HG03095 (cell line): ENCODE data around the gene PMPCB.
"Not testable (repeated sequence)": the region's sequence is repeated elsewhere in the genome, so short reads cannot be mapped to it uniquely, and the experiment has no call there.

Source experiments
- ATAC-seq: cut with Tn5 transposase; IDR thresholded peaks from one replicate; pipeline ENCODE4 v1.9.1; 2021; ENCODE audit warnings: moderate library complexity; ENCODE audit not compliant: unreplicated experiment

Gene PMPCB

GRCh38 chr7:103296901-103297836, at the start of gene PMPCB:
TSS of gene PMPCB (plus strand) at chr7:103297435. CDS start at chr7:103297460, 25 bp downstream.
- ATAC-seq = peak; percentile 95

- not testable (repeated sequence) for ATAC-seq
Observed at GRCh38 chr7:103253699-103254506, 43.3 kb upstream of the PMPCB start.

- not testable (repeated sequence) for ATAC-seq
Observed at GRCh38 chr7:103264054-103264453, 33.2 kb upstream of the PMPCB start.

- not testable (repeated sequence) for ATAC-seq
Observed at GRCh38 chr7:103266229-103266628, 31.0 kb upstream of the PMPCB start.

GRCh38 chr7:103273374-103273773, 23.9 kb upstream of the PMPCB start:
- ATAC-seq = not testable (repeated sequence)

DNA sequence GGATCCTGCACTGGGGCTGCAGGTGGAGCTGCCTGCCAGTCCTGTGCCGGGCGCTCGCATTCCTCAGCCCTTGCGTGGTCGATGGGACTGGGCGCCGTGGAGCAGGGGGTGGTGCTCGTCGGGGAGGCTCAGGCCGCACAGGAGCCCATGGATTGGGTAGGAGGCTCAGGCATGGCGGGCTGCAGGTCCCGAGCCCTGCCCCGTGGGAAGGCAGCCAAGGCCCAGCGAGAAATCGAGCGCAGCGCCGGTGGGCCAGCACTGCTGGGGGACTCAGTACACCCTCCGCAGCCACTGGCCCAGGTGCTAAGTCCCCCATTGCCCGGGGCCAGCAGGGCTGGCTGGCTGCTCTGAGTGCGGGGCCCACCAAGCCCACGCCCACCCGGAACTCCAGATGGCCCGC, 22.4 kb upstream of the PMPCB start:
- not testable (repeated sequence) for ATAC-seq

DNA sequence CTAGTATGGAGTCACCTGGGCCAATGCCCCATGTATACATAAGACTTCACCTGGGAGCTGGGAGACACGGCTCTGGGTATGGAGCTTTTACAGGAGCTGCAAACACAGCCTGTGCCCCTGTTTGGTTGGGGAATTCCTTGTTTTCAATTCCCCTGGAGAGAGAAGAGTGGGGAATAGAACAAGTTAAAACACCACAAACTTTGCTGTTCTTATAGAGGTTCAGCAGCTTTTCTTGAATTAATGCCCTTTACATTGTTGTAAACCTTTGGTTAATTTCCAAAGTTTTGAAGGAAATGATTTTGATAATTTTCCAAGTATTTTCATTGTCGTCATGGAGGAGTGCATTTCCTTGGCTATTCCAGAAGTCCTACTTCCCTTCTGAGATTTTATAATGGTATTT, 19.0 kb upstream of the PMPCB start:
- not testable (repeated sequence) for ATAC-seq

- peak; percentile 45 for ATAC-seq
Observed at GRCh38 chr7:103279636-103279962, 17.6 kb upstream of the PMPCB start.

GRCh38 chr7:103279963-103280802, 17.1 kb upstream of the PMPCB start:
- peak; percentile 91 for ATAC-seq

GRCh38 chr7:103280803-103281155, 16.5 kb upstream of the PMPCB start:
- peak; percentile 15 for ATAC-seq

GRCh38 chr7:103282802-103283427, 14.3 kb upstream of the PMPCB start:
- ATAC-seq = not testable (repeated sequence)

- no peak for ATAC-seq
Observed at GRCh38 chr7:103292122-103292521, 5.1 kb upstream of the PMPCB start.

DNA sequence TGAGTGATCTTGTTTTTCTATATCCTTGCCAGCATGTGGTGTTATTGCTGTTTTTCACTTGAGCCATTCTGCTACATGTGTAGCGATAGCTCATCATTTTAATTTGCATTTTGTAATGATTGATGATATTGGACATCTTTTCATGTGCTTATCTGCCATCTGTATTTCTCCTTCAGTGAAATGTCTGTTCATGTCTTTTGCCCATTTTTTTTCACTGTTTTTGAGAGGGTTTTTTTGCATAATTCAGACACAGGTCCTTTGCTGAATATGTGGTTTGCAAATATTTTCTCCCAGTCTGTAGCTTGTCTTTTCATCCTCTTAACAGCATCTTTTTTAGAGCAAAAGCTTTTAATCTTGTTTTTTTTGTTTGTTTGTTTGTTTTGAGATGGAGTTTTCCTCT, 3.7 kb upstream of the PMPCB start:
- no peak for ATAC-seq

DNA sequence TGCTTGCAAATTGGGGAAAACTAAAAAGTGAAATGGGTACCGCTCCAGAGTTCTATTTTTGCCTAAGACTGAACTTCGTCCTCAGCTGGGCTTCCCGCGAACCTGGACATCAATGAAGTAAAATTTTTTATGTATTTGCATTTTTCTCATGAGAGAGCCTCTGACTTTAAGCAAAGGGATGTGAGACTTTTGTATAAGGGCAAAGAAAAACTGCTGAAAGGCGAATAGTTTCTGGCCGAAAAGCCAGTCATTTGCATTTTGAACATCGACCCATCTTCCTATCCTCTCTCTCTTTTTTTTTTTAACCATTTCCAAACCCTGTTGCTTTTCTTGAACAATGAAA, 573 bp downstream of the PMPCB start:
- ATAC-seq = peak; percentile 18

DNA sequence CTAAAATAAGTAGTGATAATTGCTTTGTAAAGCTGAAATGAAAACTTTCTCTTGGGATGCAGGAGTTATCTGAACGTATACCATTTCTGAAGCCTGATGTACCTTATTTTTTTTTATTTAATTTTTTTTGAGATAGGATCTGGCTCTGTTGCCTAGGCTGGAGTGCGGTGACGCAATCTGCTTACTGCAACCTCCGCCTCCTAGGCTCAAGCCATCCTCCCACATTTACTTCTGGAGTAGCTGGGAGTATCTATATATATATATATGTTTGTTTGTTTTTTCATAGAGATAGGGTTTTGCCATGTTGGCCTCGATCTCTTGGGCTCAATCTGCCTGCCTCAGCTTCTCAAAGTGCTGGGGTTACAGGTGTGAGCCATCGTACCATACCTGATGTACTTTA, 2.4 kb downstream of the PMPCB start:
- no peak for ATAC-seq

GRCh38 chr7:103301441-103301840, 4.2 kb downstream of the PMPCB start:
- no peak for ATAC-seq

- no peak for ATAC-seq
Observed at GRCh38 chr7:103307503-103308231, 10.4 kb downstream of the PMPCB start.

DNA sequence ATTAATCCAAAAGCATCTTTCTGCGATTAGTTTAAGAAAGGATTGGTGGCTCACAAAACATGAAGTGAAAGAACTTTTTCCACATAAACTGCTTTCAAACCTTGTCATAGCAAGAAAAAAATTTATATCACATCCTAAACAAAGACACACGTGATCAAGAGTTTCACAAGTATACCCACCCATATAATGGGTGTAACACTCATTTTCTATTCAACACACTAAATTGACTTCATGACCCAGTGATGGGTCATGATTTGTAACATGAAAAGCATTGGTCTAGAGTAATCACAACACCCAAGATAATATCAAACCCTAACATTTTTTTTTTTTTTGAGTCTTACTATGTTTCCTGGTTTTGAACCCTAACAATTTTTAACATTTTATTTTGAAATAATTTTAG, 17.6 kb downstream of the PMPCB start:
- ATAC-seq = no peak

GRCh38 chr7:103316380-103316941, 19.2 kb downstream of the PMPCB start:
- no peak for ATAC-seq

DNA sequence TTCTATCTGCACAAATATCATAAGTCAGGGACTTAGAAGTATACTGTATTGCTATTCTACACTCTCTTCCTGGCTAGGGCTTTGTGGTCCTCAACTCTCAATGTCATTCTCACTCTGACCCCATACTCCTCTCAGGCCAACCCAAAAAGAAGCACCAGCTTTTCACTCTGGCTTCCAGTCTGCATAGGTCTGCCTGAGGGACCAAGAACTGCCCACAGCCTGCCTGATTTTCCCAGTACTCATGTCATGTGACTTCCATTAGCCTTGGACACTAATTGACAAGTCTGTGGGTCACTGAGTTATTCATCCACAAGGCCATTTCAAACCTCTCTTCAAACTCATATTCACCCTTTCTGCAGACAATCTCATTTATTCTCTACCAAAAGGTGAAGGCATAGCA, 19.8 kb downstream of the PMPCB start:
- ATAC-seq = no peak
